Activated CD4-positive, alpha-beta T cell treated with anti-CD3 and anti-CD28 coated beads, Interleukin-2, amount 10 ng/mL, durations not matched to agents 24 days and 14 days (primary cell): Measurements from ENCODE around the gene TP53AIP1. TPM values are rescaled to one million over a fixed set of nuclear protein-coding genes. Genes with fewer than 3 reads are reported as not detected.

ENCODE experiments used
- DNase-seq: peaks from one replicate; pipeline ENCODE4 v3.0.0; 2022
- H3K27ac Mint-ChIP-seq: one replicate; pipeline ENCODE4 v1.8.0; 2022; ENCODE audit warnings: mild to moderate bottlenecking, mixed read lengths
- H3K27me3 Mint-ChIP-seq: one replicate; pipeline ENCODE4 v1.8.0; 2022; ENCODE audit warnings: mixed read lengths
- H3K36me3 Mint-ChIP-seq: one replicate; pipeline ENCODE4 v1.8.0; 2022; ENCODE audit warnings: low read depth, mild to moderate bottlenecking, mixed read lengths
- H3K4me1 Mint-ChIP-seq: one replicate; pipeline ENCODE4 v1.8.0; 2021; ENCODE audit warnings: mixed read lengths
- H3K4me3 Mint-ChIP-seq: one replicate; pipeline ENCODE4 v1.8.0; 2022; ENCODE audit warnings: mild to moderate bottlenecking, moderate library complexity, mixed read lengths
- H3K9me3 Mint-ChIP-seq: one replicate; pipeline ENCODE4 v1.8.0; 2021; ENCODE audit warnings: mixed read lengths
- intact Hi-C: fragments of 100-400 bp; cut with micrococcal nuclease; formaldehyde crosslinking; loops from one replicate; pipeline ENCODE4 v1.15.1; 2023
- total RNA-seq: library from RNA; stranded (reverse); gene quantifications from 2 replicates; pipeline ENCODE4 v1.2.3, GENCODE V29; 2022

The TP53AIP1 gene
- total RNA-seq, 1 donor from 2014 or later, result not detected

DNA sequence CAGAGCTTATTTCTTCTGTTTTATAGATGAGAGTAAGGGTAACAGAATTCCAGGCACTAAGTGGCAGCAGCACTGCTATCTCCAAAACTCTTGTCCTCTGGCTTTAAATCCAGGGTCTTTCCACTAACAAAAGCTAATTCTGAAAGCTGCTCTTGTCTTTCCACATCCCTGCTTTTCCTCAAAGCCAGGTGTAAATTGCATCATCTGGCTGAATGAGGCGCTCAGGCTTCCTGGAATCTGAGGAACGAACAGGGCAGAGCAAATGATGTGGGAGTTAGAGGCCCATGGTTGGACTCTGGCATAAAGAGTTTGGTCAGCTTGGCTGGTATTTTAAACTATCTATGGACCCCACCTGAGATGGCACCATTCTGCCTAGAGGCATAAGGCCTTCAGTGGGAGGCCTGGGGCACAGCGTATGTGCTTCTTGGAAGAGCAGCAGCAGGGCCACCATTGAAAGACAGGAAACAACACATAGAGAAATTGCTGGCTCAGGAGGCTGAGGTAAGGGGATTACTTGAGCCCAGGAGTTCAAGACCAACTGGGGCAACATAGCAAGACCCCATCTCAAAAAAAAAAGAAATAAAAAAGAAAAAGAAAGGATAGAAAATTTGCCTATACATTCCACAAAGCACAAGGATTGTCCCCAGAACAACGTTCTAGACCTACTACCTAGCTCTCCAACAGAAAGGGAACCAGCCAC is 49.7 kb downstream of the TP53AIP1 start:
- Mint-ChIP-seq H3K4me1 (peaks cover 8% of the 10 kb centered on the region), H3K36me3 (no peaks in the 10 kb centered on the region), H3K27me3 (peaks cover 68% of the 10 kb centered on the region), H3K27ac (no peak overlapping the region), H3K4me3 (no peak overlapping the region), H3K9me3 (no peaks in the 10 kb centered on the region)
- DNase-seq, result no peak
- intact Hi-C loops, result no loop called here

- intact Hi-C loops, result loop anchor here (2.0 kb wide), 1 partner anchor 13 kb away; no protein-coding TSS in a partner anchor
- H3K4me3 Mint-ChIP-seq, result no peak overlapping the region
Measured at GRCh38 chr11:128891913-128892398, 50.7 kb downstream of the TP53AIP1 start.

DNA sequence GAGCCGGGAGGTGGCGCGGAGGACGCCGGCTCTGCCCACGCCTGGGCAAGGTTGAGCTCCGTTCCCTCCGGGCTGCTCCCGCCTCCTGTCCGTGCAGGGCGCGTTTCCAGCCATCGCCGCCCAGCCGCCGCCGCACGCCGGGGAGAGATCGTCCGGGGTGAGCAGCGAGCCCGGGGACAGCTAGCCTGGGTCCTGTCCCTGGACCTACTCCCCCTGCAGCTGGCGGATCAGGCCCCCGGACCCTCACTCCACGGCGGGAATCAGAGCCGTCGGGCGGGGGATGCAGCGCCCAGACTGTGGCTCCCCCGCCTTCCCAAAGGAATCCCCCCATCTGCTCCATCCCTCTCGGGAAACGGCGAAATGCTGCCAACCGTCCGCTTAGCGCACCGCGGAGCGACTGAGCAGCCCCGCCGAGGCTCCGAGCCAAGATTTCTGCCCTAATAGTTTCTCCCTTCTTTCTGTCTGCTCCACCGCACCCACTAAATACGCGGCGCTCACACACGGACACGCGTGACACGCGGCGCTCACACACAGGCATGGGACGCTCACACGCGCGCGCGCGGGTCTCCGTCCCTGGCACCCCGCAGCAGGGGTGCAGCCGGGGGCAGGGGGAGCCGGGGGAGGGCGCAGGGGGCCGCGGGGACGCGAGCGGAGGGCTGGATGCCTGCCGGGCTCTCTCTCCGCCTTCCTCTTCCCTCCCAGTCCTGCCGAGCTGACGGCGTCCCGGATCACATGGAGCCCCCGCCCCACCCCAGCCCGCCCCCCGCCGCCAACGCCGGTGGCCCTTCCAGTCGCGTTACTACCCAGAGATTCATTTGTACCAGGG is 51.9 kb downstream of the TP53AIP1 start, which contains the start of gene KCNJ5:
Gene KCNJ5, plus strand, starts transcription at position 814 of the 826 bp plus-strand sequence. CDS start 19,918 bp downstream, outside the sequence.
- Mint-ChIP-seq H3K9me3 (no peaks in the 10 kb centered on the region), H3K4me3 (peak within 1 kb of the TSS; percentile 75), H3K27ac (no peak within 1 kb of the TSS), H3K4me1 (peaks cover 8% of the 10 kb centered on the region), H3K27me3 (peaks cover 70% of the 10 kb centered on the region), H3K36me3 (no peaks in the 10 kb centered on the region)
- intact Hi-C loops, result loop anchor here (2.0 kb wide), 1 partner anchor 14 kb away; no protein-coding TSS in a partner anchor
- DNase-seq, result no peak

More at GRCh38 chr11:128891913-128892398, 50.7 kb downstream of the TP53AIP1 start:
- no peak overlapping the region for H3K27ac Mint-ChIP-seq
- H3K4me1 Mint-ChIP-seq, result peaks cover 8% of the 10 kb centered on the region
- no peaks in the 10 kb centered on the region for H3K36me3 Mint-ChIP-seq
- peaks cover 68% of the 10 kb centered on the region for H3K27me3 Mint-ChIP-seq
- H3K9me3 Mint-ChIP-seq, result no peaks in the 10 kb centered on the region
- no peak for DNase-seq

DNA sequence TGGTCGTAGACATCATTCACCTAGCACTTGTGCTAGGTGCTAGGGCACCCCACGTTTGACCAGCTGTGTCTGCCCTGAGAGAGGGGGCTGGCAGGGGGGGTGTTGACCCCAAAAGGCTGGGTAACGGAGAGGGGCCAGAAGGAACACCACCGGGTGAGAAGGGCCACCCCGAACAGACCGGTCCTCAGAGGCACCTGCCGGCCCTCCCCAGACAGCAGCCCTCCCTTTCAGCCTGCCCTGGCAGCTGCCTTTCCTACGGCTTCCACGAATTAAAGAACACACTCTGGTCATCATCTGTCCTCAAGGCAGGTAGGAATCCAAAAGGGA is 52.5 kb downstream of the TP53AIP1 start:
- peak overlapping the region; percentile 18 for H3K4me3 Mint-ChIP-seq
- peaks cover 73% of the 10 kb centered on the region for H3K27me3 Mint-ChIP-seq
- H3K27ac Mint-ChIP-seq, result no peak overlapping the region
- intact Hi-C loops, result loop anchor here (2.0 kb wide), 1 partner anchor 15 kb away; no protein-coding TSS in a partner anchor
- no peaks in the 10 kb centered on the region for H3K36me3 Mint-ChIP-seq
- H3K4me1 Mint-ChIP-seq, result peaks cover 8% of the 10 kb centered on the region
- no peaks in the 10 kb centered on the region for H3K9me3 Mint-ChIP-seq
- DNase-seq, result no peak

GRCh38 chr11:128889657-128890213 is 52.9 kb downstream of the TP53AIP1 start:
- Mint-ChIP-seq H3K36me3 (no peaks in the 10 kb centered on the region), H3K4me3 (no peak overlapping the region), H3K4me1 (peaks cover 8% of the 10 kb centered on the region), H3K9me3 (no peaks in the 10 kb centered on the region), H3K27ac (no peak overlapping the region), H3K27me3 (peaks cover 73% of the 10 kb centered on the region)
- no peak for DNase-seq
- intact Hi-C loops, result loop anchor here (2.0 kb wide), 1 partner anchor 15 kb away; no protein-coding TSS in a partner anchor

- H3K27ac Mint-ChIP-seq, result no peak overlapping the region
- intact Hi-C loops, result no loop called here
- H3K36me3 Mint-ChIP-seq, result no peaks in the 10 kb centered on the region
- H3K9me3 Mint-ChIP-seq, result no peaks in the 10 kb centered on the region
- no peak overlapping the region for H3K4me3 Mint-ChIP-seq
- no peak for DNase-seq
- peaks cover 74% of the 10 kb centered on the region for H3K27me3 Mint-ChIP-seq
- H3K4me1 Mint-ChIP-seq, result peaks cover 4% of the 10 kb centered on the region
Measured at GRCh38 chr11:128888034-128888985, 54.4 kb downstream of the TP53AIP1 start.

DNA sequence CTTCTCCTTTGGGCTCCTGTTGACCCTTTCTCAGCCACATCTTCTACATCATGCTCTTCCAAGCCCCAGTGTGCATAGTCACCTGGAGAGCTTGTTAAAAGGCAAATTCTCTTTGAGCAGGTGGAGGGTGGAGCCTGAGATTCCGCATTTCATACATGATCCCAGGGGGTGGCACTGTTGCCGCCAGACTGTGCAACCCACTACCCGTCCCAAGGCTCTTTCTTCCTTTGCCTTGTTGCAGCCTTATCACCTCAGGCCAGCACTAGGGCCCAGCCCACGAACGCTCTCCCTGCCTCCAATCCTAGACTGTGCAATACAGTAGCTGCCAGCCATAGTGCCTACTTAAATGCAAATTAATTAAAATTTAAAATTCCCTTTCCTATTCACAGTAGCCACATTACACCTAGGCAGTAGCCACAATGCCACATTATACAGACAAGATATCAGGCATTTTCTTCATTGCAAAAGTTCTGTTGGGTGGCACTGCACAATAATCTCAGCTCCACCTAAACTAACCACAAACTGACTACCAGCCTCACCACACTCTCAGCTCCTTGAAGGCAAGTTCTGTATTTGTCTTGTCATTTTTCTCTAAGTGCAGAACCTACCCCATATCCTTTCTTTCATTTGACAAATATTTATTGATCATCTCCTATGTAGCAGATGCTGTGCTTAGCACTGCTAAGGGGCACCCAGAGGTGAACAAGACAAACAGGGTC is 56.1 kb downstream of the TP53AIP1 start:
- intact Hi-C loops, result loop anchor here (1.0 kb wide), 1 partner anchor 446 kb away; no protein-coding TSS in a partner anchor
- Mint-ChIP-seq H3K4me3 (no peak overlapping the region), H3K27ac (no peak overlapping the region), H3K27me3 (peaks cover 74% of the 10 kb centered on the region), H3K9me3 (no peaks in the 10 kb centered on the region), H3K4me1 (peaks cover 3% of the 10 kb centered on the region), H3K36me3 (no peaks in the 10 kb centered on the region)
- DNase-seq, result no peak

Other genes starting within 250 kb of the TP53AIP1 start
- gene FLI1, start 248.8 kb downstream of the TP53AIP1 start, total RNA-seq, result 35.3 and 36.5 TPM in 2 replicates
- not detected in 2 replicates for gene KCNJ1, start 75.6 kb downstream of the TP53AIP1 start, total RNA-seq
- not detected in 2 replicates for gene KCNJ5, start 51.5 kb downstream of the TP53AIP1 start, total RNA-seq
- gene ARHGAP32, start 249.5 kb upstream of the TP53AIP1 start, total RNA-seq, result 5.7 and 7.1 TPM in 2 replicates